ENCODE data around the gene USP48.

The USP48 gene

DNA sequence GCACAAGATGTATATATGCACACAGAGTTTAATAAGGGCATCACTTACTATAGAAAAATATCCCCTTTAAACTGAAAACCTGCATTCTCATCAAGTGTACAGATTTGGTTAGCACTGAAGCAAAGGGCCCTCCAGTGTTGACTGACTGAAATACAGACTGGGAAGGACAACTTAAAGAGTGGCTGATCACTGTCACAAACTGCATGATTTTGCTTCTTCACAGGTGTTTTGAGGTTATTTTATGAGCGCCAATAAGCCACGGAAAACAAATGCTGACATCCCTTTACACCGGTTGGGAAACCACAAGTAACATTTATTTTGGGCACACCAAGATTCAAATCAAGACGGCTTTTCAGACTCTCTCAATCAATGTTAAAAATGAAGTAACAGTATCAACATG is 82.9 kb downstream of the USP48 start:
- DNase-seq (ENCODE audit: low spot score) = no peak

DNA sequence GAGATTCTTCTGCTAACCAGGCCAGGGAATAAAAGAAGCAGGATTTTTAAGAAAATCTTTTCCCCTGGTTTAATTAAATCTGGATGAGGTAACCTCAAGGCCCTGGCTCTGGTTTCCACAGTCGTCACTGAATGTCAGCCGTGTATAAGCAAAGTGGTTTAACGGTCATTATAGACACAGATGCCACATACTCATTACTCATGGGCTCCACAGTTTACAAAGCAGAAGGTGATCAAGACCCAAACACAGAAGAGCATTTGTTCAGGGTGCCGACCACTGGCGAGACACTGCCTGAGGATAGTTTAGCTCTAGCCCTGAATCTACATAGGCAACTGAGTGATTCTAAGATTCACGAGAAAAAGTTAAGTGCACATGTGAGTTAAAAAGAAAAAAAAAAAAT is 86.0 kb downstream of the USP48 start:
- no peak for DNase-seq (ENCODE audit: low spot score)

DNA sequence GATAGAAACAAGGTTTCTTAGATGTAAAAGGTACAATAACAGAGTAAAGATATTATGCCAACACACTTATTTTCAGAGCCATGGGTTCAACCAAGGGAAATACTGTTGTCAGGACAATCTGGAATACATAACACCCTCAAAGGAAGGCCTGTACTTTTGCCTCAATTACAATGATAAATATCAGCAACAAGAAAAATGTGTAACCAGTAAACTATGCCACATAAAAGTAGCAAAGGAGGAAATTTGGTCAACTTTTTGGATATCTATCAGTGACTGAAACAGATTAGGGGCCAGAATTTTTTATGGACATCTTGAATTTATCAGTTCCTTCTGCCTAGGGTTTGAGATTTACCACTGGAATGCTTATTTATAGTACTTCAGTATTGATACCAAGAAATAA is 89.2 kb downstream of the USP48 start:
- peak; percentile 17 for DNase-seq (ENCODE audit: low spot score)

DNA sequence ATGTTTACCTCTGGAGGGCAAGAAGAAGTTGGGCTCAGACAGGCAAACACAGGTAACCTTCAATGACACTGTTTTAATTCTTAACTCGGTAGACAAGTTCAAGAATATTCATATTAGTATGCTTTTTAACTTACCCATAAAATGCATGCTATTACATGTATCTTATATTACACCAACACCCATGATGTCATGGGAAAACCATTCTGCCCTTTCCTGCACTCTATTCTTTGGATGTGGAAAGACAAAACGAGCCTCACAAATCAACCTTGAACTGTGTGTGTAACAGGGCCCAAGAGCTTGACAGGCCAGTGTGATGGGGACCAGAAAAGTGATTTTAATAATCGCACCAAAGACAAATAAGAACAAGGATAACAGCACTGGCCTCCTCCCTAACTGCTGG is 91.2 kb downstream of the USP48 start:
- DNase-seq (ENCODE audit: low spot score) = no peak

DNA sequence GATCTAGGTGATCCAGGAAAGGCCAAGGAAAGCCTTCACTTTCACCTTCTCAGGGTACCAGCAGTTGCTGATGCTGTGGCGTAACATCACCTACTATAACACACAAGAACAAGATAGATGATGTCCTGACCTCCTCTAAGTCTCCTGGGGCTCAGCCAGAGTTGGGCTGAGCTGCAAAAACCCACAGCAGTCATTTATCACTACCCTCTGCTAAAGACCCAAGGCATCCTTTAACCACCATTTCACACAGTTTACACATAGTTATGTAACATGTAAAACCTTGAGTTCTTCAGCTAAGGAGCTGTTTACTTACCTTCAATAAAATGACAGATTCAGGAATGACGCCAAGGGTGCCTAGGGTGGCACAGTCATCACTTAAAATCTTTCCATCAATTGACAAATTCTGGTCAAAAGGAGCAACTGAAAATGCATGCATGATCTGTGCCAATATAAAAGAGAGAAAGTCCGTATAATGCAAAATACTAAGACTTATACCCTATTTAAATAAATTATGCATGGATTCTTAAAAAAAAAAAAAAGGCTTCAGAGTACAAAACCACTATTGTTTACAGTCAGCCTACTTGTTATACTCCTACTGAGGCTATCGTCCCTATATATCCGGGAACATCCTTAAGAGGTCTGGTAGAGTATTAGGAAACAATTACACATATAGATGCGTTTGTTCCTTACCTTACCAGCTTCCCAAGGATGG is 93.1 kb downstream of the USP48 start:
- DNase-seq (ENCODE audit: low spot score) = no peak

DNA sequence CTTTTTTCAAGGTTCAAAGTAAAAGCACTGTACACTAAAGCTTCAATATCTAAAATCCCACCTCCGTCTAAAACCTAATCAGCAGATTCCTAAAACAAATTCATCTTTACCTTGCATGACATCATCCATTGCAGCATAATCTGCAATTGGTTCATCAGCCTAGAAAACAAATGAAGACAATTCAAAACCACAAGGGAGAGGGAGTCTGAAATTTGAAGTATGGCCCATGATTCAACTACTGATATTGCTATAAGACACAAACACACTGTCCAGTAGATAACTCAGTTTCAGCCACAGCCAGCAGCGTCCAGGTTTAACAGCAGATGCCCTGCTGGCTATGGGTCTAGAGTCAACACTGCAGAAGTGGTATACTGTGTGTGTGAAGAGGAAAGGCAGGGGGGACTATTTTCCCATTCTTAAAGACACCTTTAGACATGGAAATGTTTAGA is 95.8 kb downstream of the USP48 start:
- DNase-seq (ENCODE audit: low spot score) = no peak

DNA sequence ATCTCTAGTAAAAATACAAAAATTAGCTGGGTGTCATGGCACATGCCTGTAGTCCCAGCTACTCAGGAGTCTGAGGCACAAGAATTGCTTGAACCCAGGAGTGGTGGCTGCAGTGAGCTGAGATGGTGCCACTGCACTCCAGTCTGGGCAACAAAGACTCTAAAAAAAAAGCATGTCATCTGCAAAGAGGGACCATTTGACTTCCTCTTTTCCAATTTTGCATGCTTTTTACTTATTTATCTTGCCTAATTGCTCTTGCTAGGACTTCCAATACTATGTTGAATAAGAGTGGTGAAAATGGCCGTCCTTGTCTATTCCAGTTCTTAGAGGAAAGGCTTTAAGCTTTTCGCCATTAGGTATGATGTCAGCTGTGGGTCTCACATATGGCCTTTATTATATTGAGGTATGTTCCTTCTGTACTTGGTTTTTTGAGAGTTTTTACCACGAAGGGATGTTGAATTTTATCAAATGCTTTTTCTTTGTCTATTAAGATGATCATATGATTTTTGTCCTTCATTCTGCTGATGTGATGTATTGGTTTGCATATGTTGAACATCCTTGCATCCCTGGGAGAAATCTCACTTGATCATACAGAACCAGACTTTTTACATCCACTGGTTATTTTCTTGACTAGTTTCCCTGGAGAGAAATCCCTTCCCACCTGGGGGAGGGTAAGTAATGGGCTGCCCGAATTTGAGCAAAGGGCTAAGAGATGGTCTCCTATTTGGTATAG is 96.8 kb downstream of the USP48 start:
- no peak for DNase-seq (ENCODE audit: low spot score)

DNA sequence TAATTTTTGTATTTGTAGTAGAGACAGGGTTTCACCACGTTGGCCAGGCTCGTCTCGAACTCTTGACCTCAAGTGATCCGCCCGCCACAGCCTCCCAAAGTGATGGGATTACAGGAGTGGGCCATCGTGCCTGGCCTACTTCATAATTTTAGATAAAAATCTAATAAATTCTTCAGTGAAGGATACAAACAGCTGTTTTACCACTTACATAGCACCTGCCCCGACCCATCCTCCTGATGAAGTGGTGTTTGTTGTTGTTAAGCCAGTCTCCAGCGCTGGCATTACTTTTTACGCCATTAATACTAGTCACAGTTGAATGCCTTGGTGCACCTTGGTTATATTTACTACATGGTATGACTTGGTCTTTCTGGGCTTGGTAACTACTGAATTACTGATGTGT is 101.5 kb downstream of the USP48 start:
- no peak for DNase-seq (ENCODE audit: low spot score)

DNA sequence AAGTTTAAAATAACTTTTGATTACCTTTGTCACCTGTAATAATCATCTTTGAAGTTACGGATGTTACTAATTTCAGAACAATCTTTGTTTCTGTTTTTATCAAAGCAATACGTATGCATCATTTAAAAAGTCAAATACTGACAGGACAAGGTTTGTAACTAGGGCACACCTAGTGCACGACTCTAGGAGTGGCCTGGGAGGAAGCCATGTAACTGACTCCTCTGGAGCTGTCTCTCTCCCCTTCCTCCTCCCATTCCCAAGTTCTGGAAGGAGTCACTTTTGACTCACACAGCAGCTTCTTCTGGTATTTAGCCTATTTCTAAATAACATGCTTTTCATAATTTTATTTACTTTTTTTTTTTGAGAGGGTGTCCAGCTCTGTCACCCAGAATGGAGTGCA is 102.0 kb downstream of the USP48 start:
- DNase-seq (ENCODE audit: low spot score) = peak; percentile 84

DNA sequence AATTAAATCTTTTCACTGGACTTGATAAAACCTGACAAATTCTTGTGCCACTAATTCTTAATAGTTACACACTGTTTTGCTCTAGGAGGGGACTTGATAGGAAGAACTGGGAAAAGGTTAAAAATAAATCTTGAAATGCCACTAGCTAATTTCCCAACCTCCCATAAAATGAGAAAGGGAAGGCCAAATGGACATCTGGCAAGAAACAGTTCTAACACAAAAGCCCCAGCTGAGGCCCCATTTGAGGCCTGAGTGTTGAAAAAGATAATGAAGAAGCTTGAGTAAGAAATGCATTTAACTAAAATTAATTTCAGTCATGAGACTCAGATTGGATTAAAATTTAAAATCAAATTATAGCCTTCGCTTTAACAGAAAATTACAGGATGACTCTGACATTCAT is 102.6 kb downstream of the USP48 start:
- no peak for DNase-seq (ENCODE audit: low spot score)

DNA sequence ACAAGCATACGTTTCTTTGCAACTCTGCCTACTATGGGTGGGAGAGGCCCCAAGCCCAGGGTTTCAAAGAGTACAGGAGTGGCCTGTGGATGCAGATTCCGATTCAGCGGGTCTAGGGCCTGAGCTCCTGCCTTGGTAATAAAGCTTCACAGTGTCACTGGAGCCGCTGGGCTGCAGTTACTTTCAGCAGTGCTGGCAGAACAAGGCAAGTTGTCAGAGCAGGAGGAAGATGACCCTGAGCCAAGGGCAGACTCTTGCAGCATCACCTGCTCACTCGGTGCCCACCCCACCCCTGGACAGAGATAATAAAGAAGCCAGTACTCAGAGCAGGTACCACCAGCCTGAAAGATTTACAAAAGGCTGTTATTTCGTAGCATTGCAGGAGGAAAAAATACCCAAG is 105.8 kb downstream of the USP48 start:
- no peak for DNase-seq (ENCODE audit: low spot score)

DNA sequence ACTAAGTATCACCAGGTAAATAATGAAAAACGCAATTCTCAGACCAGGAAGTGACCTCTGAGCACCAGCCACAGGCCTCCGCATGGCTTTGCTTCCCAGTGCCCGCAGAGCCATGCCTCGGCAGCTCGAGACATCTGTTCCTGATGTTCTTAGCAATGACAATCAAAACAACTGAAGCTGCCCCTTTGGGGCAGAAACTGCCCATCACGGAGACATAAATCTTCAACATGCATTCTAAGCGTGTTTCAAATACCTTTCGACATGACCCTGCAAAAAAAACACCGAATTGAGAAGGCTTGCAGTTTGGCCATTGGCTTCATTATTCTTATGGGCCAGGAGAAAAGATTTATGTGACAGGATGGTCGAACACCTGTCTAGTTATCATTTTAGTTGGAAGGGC is 108.0 kb downstream of the USP48 start:
- no peak for DNase-seq (ENCODE audit: low spot score)

DNA sequence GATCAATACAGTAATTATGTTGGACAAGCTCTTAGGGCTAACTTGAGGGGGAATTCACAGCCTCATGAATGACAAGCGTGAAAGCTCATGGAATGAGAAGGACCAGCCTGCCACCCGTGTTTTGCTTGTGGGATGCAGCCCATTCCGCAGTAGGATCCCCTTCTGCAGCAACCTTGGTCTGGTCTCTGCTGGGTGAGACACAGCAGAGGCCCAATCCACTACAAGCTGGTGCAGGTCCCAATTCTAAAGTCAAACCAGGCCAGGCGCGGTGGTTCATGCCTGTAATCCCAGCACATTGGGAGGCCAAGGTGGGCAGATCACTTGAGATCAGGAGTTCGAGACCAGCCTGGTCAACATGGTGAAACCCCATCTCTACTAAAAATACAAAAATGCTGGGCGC is 109.1 kb downstream of the USP48 start:
- peak; percentile 20 for DNase-seq (ENCODE audit: low spot score)

DNA sequence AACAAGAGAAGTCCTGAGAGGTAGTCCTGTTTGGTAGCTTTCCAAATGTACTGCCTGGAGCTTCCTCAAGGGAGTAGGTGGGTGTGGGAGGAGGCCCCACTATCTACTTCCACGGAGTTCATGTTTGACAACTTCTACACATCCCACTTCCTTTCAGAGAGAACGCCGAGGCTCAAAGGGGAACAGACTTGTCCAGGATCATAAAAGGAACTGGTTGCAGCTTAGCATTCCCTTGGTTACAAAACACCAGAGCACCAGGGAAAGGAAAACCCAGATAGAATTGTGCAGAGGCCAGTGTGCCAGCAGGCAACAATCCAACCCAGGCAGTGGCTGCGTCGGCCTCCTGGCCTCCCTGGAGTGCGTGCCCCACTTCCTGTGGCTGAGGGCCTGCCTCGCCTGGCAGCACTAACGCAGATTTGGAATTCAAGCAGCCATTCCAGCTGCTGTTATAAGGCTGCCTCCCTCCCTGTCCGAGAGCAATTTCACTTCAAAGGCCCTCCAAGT is 109.6 kb downstream of the USP48 start:
- peak; percentile 90 for DNase-seq (ENCODE audit: low spot score)

DNA sequence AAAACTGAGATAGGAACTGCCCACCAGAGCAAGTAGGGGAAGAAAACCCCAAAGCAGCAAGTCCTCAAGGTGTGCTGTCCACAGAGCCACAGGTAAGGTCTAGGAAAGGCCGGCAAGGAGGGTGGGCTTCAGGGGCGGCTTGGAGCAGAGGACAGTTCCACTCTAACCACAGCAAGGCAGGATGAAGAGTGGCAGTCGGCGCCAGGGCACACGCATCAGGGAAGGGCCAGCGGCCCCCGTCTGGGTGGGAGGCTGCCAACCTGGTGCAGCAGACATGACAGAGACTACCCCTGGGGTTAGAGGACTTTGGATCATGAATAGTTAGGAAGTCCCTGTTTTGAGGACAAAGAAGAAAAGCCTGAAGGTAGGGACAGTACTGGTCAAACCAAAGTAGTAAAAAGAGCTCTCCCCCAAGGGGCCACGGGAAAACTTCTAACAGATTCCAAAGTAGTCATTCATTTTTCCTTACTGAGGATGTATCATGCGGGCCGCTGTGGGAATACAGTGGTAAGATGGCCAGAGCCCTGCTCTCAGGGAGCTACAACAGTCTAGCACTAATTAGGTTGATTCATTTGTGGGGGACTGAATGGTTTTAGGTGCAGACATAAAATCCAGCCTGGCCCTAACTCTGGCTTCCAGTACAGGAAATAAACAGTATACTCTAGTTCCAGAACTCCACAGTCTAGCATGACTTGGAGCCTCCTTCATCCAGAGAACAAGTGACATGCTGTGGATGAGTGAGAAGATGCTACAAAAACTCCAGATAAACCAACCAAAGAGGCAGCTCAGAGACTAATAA is 110.3 kb downstream of the USP48 start:
- peak; percentile 49 for DNase-seq (ENCODE audit: low spot score)

DNA sequence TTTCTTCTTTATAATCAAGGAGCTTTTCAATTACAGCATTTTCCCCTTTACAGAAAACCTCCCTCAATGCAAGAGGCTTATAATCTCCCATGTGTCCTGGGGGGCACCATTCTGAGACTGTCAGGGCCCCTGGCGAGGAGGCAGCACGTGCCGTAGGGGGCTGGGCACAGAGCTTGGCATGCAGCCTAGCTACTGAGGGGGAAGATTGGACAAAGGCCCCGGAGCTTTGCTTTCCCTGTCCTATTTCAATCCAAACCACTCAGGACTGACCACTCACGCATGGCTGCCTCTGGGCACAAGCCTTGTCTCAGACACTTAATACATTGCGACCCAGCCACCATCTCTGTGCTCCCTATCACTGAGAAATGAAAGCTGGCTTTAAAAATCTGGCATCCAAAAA is 111.0 kb downstream of the USP48 start:
- DNase-seq (ENCODE audit: low spot score) = no peak

DNA sequence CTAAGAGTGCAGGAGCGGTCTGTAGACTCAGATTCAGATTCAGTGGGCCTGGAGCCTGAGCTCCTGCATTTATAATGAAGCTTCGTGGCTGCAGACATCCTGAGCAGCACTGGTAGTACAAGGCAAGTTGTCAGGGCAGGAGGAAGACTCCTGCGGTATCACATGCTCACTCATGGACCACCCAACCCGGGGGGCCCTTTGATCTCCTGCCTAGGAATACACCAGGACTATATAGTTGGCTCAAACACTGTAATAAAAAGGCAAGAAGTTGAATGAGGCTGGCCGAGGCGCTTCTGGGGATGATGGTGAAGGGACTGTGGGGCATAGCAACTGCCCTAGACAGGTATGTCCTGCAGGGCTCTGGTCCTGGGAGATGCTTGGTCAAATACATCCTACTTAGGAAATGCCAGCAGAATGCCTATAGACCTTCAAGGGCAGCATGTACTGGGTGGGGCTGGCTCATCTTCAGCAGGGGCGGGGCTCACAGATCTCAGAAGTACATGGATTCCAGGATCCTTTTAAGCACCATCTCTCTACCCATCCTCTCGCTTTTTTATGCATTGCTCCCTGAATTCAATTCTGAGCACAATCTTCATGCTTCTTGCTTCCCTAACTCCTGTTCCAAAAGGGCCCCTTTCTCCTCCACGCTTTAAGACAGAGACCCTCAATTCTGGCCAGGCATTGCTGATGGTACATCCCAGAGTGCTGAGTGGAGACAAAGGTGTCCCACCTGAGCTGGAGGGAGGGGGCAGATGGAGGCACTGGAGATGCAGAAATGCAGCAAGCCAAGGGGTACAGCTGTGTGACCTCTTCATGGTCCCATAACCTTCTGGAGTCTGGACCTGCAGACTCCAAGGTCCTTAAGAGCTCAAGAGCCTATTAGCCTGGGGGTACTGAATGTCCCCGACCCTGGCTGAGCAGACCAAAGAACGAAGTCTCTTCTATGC is 111.7 kb downstream of the USP48 start:
- no peak for DNase-seq (ENCODE audit: low spot score)

DNA sequence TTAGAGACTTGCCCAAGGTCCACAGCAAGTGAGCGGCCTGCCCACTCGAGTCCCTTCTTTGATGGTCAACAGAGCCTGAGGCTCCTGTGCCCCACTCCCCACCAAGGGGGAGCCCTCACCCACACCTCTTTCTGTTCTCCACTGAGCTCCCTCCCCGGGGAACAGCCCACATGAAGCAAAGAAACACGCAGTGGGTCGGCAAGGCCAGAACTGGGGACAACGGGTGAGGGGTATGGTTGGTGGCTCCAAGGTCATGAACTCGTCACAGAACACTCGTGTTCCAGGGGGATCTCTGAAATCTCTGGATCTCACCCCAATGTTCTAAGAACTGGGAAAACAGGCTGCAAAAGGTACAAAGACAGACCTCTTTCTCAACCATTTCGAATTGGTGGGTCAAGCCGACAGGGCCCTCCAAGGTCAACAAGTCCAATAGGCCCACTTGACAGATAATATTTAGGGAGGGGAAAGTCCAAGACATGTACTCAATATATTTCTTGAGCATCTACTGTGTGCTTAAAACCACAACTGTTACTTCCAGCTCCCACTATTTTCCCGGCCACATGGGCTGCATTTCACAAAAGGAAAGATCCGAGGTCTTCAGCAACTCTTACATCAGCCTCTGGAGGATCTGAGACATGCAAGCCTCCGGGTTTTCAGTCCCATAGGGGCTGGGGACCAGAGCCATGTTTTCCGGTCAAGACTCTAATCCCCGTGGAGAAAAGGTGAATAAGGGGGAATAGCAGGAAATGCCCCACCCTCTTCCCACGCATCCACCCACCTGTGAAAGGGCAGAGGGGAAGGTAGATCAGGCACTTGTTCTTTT is 112.7 kb downstream of the USP48 start:
- no peak for DNase-seq (ENCODE audit: low spot score)

DNA sequence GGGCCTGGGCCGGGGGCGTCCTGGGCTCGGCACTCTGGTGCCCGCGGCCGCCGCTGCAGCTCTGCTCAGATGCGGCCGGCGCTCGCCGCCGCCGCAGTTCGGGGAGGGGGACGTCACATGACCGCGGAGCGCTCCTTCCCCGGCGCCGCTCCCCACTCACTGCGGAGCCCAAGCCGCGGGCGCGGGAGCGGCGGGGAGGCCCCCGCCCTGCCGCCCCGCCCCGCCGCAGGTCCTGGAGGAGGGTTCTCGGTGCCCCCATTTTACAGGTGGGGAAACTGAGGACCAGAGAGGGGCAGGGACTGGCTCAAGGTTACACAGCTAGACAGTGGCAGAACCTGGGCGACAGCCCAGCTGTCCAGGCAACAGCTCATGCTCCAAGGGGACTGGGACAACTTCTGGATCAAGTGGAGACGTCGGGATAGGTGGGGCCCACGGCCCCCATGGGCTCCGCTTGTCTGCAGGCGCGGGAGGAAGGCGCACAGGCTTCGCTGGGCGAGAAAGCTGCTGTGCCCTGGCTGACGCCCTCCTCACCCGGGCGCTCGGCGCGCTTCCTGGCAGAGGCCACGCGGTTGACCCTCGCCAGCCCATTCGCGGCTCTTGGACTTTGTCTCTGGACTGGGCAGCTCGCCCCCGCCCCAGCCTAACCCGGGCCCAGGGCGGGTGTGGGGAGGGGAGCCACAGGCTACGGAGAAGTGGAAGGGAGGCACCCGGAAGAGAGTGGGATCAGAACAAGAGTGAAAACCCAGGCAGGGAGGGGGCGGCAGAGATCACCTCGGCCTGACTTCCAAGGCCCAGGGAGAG is 113.5 kb downstream of the USP48 start, which contains the start of gene RAP1GAP:
Gene RAP1GAP (minus strand): TSS at position 100 of the 801 bp plus-strand sequence. CDS start 49,325 bp downstream, outside the sequence.
- DNase-seq (ENCODE audit: low spot score) = peak; percentile 50

DNA sequence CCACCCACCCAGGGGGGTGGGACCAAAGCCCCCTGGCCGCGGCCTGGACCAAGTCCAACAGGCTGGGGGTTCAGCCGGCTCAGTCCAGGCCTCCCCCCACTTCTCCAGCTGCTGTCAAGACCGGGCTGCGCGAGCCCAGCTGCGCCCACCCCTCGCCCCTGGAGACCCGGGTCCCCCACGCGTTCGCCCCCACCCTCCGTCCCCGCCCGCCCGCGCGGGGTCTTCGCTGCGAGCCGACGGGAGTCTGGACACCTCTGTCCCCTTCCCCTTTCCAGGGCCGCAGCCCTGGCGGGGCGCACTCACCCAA is 114.0 kb downstream of the USP48 start:
- DNase-seq (ENCODE audit: low spot score) = no peak
